ENCODE data around the gene CHD6.

Gene CHD6

GRCh38 chr20:41413169-41413568, 205.0 kb downstream of the CHD6 start:
- Histone ChIP-seq H2AFZ (ENCODE audit: low read depth, low read length) (no peak overlapping the region), H4K8ac (ENCODE audit: low read length) (no peak overlapping the region), H3K27me3 (ENCODE audit: control insufficient read depth in 1 of 2, insufficient read depth in 1 of 2, low read length in 2 of 2) (no peaks in the 10 kb centered on the region), H3K4me2 (ENCODE audit: low read length, poor library complexity, severe bottlenecking) (no peak overlapping the region), H2BK12ac (ENCODE audit: low read length in 2 of 2) (no peak overlapping the region), H3K23ac (ENCODE audit: low read length in 2 of 2) (no peak overlapping the region), H3K4me3 (ENCODE audit: insufficient read depth in 1 of 2, low read depth in 1 of 2, low read length in 2 of 2) (no peak overlapping the region), H3K36me3 (ENCODE audit: control insufficient read depth in 1 of 2, insufficient read depth in 2 of 2, low read depth in 1 of 2, low read length in 2 of 2) (peaks cover 65 to 98% of the 10 kb centered on the region in 2 experiments), H2AK5ac (ENCODE audit: low read length, severe bottlenecking) (no peak overlapping the region), H3K9ac (ENCODE audit: low read length) (no peak overlapping the region), H3K27ac (ENCODE audit: low read length, poor library complexity, severe bottlenecking) (no peak overlapping the region), H3K18ac (ENCODE audit: low read depth in 1 of 2, low read length in 2 of 2) (no peak overlapping the region), H4K91ac (ENCODE audit: low read length) (no peak overlapping the region), H2BK120ac (ENCODE audit: low read depth, low read length) (no peak overlapping the region), H3K4ac (ENCODE audit: low read depth in 1 of 2, low read length in 2 of 2) (no peak overlapping the region), H2BK5ac (ENCODE audit: low read depth, low read length, poor library complexity, severe bottlenecking) (no peak overlapping the region), H2BK15ac (ENCODE audit: low read depth, poor library complexity, severe bottlenecking) (no peak overlapping the region), H3K4me1 (ENCODE audit: control insufficient read depth, insufficient read depth, low read depth, low read length) (peaks cover 2% of the 10 kb centered on the region), H3K14ac (ENCODE audit: low read length in 2 of 2) (no peak overlapping the region), H3K79me1 (replicated peaks; ENCODE audit: low read length, poor library complexity, severe bottlenecking) (peaks cover 5% of the 10 kb centered on the region), H3K9me3 (ENCODE audit: control insufficient read depth, low read length) (no peaks in the 10 kb centered on the region)
- DNase-seq, result no peak
- WGBS, result 95% methylated on average over 3 of the region's 5 CpGs

GRCh38 chr20:41412324-41413120, 205.7 kb downstream of the CHD6 start:
- no peak overlapping the region for H3K4me3 ChIP-seq (ENCODE audit: insufficient read depth in 1 of 2, low read depth in 1 of 2, low read length in 2 of 2)
- no peak overlapping the region for H2BK12ac ChIP-seq (ENCODE audit: low read length in 2 of 2)
- H3K79me1 ChIP-seq (replicated peaks; ENCODE audit: low read length, poor library complexity, severe bottlenecking), result peaks cover 7% of the 10 kb centered on the region
- no peak overlapping the region for H2AK5ac ChIP-seq (ENCODE audit: low read length, severe bottlenecking)
- no peak overlapping the region for H4K8ac ChIP-seq (ENCODE audit: low read length)
- no peak overlapping the region for H3K27ac ChIP-seq (ENCODE audit: low read length, poor library complexity, severe bottlenecking)
- H3K4me2 ChIP-seq (ENCODE audit: low read length, poor library complexity, severe bottlenecking), result no peak overlapping the region
- no peak for DNase-seq
- no peak overlapping the region for H4K91ac ChIP-seq (ENCODE audit: low read length)
- H2BK15ac ChIP-seq (ENCODE audit: low read depth, poor library complexity, severe bottlenecking), result no peak overlapping the region
- no peaks in the 10 kb centered on the region for H3K9me3 ChIP-seq (ENCODE audit: control insufficient read depth, low read length)
- H3K4me1 ChIP-seq (ENCODE audit: control insufficient read depth, insufficient read depth, low read depth, low read length), result peaks cover 2% of the 10 kb centered on the region
- no peak overlapping the region for H2BK5ac ChIP-seq (ENCODE audit: low read depth, low read length, poor library complexity, severe bottlenecking)
- H3K23ac ChIP-seq (ENCODE audit: low read length in 2 of 2), result no peak overlapping the region
- no peak overlapping the region for H3K18ac ChIP-seq (ENCODE audit: low read depth in 1 of 2, low read length in 2 of 2)
- H2AFZ ChIP-seq (ENCODE audit: low read depth, low read length), result no peak overlapping the region
- no peak overlapping the region for H2BK120ac ChIP-seq (ENCODE audit: low read depth, low read length)
- H3K36me3 ChIP-seq (ENCODE audit: control insufficient read depth in 1 of 2, insufficient read depth in 2 of 2, low read depth in 1 of 2, low read length in 2 of 2), result peaks cover 66 to 98% of the 10 kb centered on the region in 2 experiments
- H3K14ac ChIP-seq (ENCODE audit: low read length in 2 of 2), result no peak overlapping the region
- H3K27me3 ChIP-seq (ENCODE audit: control insufficient read depth in 1 of 2, insufficient read depth in 1 of 2, low read length in 2 of 2), result no peaks in the 10 kb centered on the region
- WGBS, result 94% methylated on average over 9 of the region's 12 CpGs
- peak overlapping the region; percentile 48 for H3K9ac ChIP-seq (ENCODE audit: low read length)
- H3K4ac ChIP-seq (ENCODE audit: low read depth in 1 of 2, low read length in 2 of 2), result no peak overlapping the region

GRCh38 chr20:41411391-41411847, 206.8 kb downstream of the CHD6 start:
- Histone ChIP-seq H3K4me1 (ENCODE audit: control insufficient read depth, insufficient read depth, low read depth, low read length) (peaks cover under 1% of the 10 kb centered on the region), H3K9ac (ENCODE audit: low read length) (peak overlapping the region; percentile 48), H2BK120ac (ENCODE audit: low read depth, low read length) (no peak overlapping the region), H2BK12ac (ENCODE audit: low read length in 2 of 2) (no peak overlapping the region), H3K36me3 (ENCODE audit: control insufficient read depth in 1 of 2, insufficient read depth in 2 of 2, low read depth in 1 of 2, low read length in 2 of 2) (peaks cover 71 to 97% of the 10 kb centered on the region in 2 experiments), H2AFZ (ENCODE audit: low read depth, low read length) (no peak overlapping the region), H3K4ac (ENCODE audit: low read depth in 1 of 2, low read length in 2 of 2) (no peak overlapping the region), H3K9me3 (ENCODE audit: control insufficient read depth, low read length) (no peaks in the 10 kb centered on the region), H4K91ac (ENCODE audit: low read length) (no peak overlapping the region), H3K79me1 (replicated peaks; ENCODE audit: low read length, poor library complexity, severe bottlenecking) (peaks cover 10% of the 10 kb centered on the region), H3K18ac (ENCODE audit: low read depth in 1 of 2, low read length in 2 of 2) (no peak overlapping the region), H3K27ac (ENCODE audit: low read length, poor library complexity, severe bottlenecking) (no peak overlapping the region), H2BK5ac (ENCODE audit: low read depth, low read length, poor library complexity, severe bottlenecking) (no peak overlapping the region), H3K4me2 (ENCODE audit: low read length, poor library complexity, severe bottlenecking) (no peak overlapping the region), H3K4me3 (ENCODE audit: insufficient read depth in 1 of 2, low read depth in 1 of 2, low read length in 2 of 2) (no peak overlapping the region), H3K14ac (ENCODE audit: low read length in 2 of 2) (no peak overlapping the region), H2BK15ac (ENCODE audit: low read depth, poor library complexity, severe bottlenecking) (no peak overlapping the region), H4K8ac (ENCODE audit: low read length) (no peak overlapping the region), H3K23ac (ENCODE audit: low read length in 2 of 2) (no peak overlapping the region), H3K27me3 (ENCODE audit: control insufficient read depth in 1 of 2, insufficient read depth in 1 of 2, low read length in 2 of 2) (no peaks in the 10 kb centered on the region), H2AK5ac (ENCODE audit: low read length, severe bottlenecking) (no peak overlapping the region)
- WGBS, result 75% methylated on average over 2 of the region's 2 CpGs
- peak; percentile 30 for DNase-seq

- no peak overlapping the region for H2BK5ac ChIP-seq (ENCODE audit: low read depth, low read length, poor library complexity, severe bottlenecking)
- H4K8ac ChIP-seq (ENCODE audit: low read length), result no peak overlapping the region
- H3K4me1 ChIP-seq (ENCODE audit: control insufficient read depth, insufficient read depth, low read depth, low read length), result no peaks in the 10 kb centered on the region
- H3K9me3 ChIP-seq (ENCODE audit: control insufficient read depth, low read length), result no peaks in the 10 kb centered on the region
- H3K4me2 ChIP-seq (ENCODE audit: low read length, poor library complexity, severe bottlenecking), result no peak overlapping the region
- H2BK15ac ChIP-seq (ENCODE audit: low read depth, poor library complexity, severe bottlenecking), result no peak overlapping the region
- no peak overlapping the region for H3K27ac ChIP-seq (ENCODE audit: low read length, poor library complexity, severe bottlenecking)
- peaks cover 8% of the 10 kb centered on the region for H3K79me1 ChIP-seq (replicated peaks; ENCODE audit: low read length, poor library complexity, severe bottlenecking)
- no peak for DNase-seq
- no peak overlapping the region for H3K14ac ChIP-seq (ENCODE audit: low read length in 2 of 2)
- WGBS, result 94% methylated on average over 9 of the region's 9 CpGs
- H3K27me3 ChIP-seq (ENCODE audit: control insufficient read depth in 1 of 2, insufficient read depth in 1 of 2, low read length in 2 of 2), result no peaks in the 10 kb centered on the region
- H2BK120ac ChIP-seq (ENCODE audit: low read depth, low read length), result no peak overlapping the region
- H3K9ac ChIP-seq (ENCODE audit: low read length), result no peak overlapping the region
- no peak overlapping the region for H3K4ac ChIP-seq (ENCODE audit: low read depth in 1 of 2, low read length in 2 of 2)
- no peak overlapping the region for H4K91ac ChIP-seq (ENCODE audit: low read length)
- no peak overlapping the region for H3K23ac ChIP-seq (ENCODE audit: low read length in 2 of 2)
- H3K18ac ChIP-seq (ENCODE audit: low read depth in 1 of 2, low read length in 2 of 2), result no peak overlapping the region
- H2AK5ac ChIP-seq (ENCODE audit: low read length, severe bottlenecking), result no peak overlapping the region
- no peak overlapping the region for H2BK12ac ChIP-seq (ENCODE audit: low read length in 2 of 2)
- H3K36me3 ChIP-seq (ENCODE audit: control insufficient read depth in 1 of 2, insufficient read depth in 2 of 2, low read depth in 1 of 2, low read length in 2 of 2), result peaks cover 73 to 97% of the 10 kb centered on the region in 2 experiments
- no peak overlapping the region for H2AFZ ChIP-seq (ENCODE audit: low read depth, low read length)
- no peak overlapping the region for H3K4me3 ChIP-seq (ENCODE audit: insufficient read depth in 1 of 2, low read depth in 1 of 2, low read length in 2 of 2)
Measured at GRCh38 chr20:41408986-41409385, 209.2 kb downstream of the CHD6 start.
